OCI-M2 (cell line): ENCODE measurements around the gene DACH1.

ENCODE experiments used
- DNase-seq: peaks from one replicate; lab custom pipeline; 2025; ENCODE audit not compliant: unreplicated experiment; lab: John Stamatoyannopoulos, UW

Gene DACH1

DNA sequence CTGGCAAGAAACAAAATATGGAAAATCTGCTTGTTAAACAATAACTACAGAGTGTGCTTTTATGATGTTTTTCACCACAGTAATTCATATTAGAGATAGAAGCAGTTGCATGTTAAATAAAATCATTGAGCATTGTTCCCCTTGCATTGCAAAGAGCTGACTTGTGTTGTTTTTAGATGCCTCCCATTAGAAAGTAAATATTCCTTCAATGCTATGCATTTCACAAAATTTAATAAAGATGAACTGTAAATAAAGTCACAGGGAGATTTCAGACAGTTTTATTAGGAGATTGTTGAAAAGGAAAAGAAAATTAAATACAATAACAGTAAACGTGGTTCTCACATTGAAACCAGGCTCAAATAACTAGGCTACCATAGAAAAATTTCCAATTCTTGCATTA is 429.3 kb downstream of the DACH1 start:
- no peak for DNase-seq

DNA sequence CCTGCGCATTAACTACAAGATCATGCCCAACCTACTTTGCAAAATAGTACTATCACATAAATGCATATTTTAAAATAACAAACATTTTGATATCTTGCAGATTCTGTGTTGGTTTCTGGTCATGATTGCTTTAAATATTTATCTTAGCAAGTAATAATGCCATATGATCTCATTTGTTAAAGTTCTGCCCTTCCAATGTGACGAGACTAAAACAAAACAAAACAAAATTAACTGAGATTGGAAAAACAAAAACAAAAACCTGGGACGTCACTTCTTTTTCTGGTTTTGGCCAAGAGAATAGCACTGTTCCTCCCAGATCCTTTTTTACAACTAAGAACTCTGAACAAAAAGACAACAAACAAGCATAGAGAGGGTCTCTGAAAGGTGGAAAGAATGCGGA is 436.3 kb downstream of the DACH1 start:
- DNase-seq: no peak

DNA sequence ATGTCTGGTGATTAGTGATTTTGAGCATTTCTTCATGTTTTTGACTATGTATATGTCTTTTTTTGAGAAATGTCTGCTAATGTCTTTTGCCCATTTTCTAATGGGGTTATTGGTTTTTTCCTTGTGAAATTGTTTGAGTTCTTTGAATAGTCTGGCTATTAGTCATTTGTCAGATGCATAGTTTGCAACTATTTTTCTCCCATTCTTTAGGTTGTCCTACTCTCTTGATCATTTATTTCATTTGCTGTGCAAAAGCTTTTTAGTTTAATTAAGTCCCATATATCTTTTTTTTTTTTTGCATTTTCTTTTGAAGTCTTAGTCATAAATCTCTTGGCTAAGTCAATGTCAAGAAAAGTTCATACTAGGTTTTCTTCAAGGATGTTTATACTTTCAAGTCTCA is 449.8 kb downstream of the DACH1 start:
- no peak for DNase-seq

DNA sequence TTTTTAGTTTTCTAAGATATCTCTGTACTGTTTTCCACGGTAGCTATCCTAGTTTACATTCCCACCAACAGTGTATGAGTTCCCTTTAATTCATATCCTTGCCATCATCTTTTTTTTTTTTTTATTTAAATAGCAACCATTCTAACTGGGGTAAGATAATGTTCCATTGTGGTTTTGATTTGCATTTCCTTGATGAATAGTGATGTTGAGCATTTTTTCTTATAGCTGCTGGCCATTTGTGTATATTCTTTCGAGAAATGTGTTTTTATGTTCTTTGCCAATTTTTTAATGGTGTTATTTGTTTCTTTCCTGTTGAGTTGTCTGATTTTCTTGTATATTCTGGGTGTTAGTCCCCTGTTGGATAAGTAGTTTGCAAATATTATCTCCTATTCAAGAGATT is 454.8 kb downstream of the DACH1 start:
- no peak for DNase-seq

DNA sequence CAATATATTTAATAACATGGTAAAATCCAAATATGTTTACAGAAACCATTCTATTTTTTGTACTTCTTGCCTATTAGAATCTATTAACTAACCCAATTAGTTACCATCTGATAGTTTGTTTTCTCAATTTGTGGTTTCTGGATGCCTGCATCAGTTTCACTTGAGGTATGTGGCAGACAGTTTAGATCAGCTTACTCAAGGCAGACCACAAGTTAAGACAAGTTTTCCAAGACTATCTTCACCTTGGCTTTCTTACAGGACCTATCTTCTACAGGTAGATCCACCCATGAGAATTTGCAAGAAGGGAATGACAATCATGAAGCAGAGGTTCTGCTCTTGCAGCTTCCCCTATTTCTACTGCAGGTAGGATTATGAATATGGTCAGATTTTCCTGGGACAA is 458.6 kb downstream of the DACH1 start:
- DNase-seq: no peak

DNA sequence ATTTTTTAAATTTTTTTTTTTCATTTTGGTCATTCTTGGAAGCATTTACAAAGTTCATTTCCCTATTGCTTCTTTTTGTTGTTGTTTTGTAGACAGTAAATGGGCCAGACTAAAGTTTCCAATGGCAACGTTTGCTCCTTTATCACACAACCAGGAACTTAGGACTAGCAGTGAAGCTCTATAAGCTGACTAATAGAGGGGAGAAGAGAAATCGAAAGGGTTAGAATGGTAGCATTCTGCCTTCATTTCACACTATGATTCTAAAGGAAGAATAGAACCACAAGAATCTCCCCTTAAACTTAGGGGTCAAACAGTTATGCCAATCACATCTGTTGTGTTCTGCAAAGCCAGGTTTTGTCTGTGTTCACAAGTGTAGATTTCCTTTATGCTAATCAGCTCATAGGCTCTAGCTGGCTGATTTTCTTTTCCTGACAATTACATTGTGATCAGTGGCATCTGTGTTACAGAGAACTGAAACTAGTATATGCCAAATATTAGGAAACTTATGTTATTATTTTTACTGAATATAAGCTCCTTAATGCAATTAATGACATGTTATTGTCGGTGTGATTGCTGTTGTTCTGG is 467.3 kb downstream of the DACH1 start:
- no peak for DNase-seq

DNA sequence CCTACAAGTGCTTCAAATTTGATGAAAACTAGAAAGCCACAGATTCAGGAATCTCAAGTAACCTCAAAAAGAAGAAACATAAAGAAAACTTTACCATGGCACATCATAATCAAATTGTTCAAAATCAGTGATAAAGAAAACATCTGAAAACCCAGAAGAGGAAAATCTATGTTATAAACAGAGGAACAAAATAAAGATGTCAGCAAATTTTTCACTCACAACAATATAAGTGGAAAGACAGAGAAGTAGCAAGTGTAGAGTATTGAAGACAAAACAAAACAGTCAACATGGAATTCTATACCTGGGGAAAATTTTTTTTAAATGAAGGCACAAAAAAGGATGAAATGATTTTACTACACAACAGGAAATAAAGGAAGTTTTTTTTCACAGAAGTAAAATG is 470.9 kb downstream of the DACH1 start:
- no peak for DNase-seq

DNA sequence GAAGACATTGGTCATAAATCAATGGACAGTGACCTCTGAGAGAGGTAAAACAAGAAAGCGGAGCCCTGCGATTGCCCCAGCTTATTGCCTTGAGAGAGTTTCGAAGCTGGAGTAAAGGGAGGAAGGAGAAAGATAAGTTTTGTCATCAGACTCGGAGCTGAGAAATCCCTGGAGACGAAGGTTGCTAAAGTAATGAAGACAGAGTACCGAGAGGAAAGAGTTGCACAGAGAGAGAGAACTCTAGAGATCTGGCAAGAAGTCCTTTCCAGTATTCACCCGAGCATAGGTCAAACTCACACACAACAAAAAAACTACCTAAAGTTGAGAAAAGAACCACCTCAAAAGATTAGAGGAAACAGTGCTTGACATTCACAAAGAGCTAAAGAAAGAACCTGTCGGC is 472.0 kb downstream of the DACH1 start:
- DNase-seq: no peak

DNA sequence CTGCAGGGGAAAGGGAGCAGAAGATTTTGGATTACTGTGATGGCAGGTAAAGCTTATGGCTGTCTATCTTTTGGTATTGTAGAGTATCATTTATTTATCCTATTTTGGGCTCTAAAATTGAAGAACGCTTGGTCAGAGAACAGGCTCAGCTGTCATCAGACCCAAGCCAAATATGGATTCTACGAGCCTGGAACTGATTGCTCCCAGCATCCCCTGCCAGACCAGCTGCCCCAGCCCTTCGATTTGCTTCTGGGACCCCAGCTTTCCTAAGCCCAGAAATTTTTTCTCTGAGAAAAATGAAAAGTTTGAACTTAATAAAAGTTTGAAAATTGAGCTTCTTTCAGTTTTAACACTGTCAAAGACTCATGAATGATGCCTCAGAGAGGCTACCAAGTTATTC is 472.8 kb downstream of the DACH1 start:
- DNase-seq: no peak
